G401 (cell line): ENCODE data around the gene PREX1. TPM values are rescaled to one million over a fixed set of nuclear protein-coding genes. Genes with fewer than 3 reads are reported as not detected.
"Not testable (repeated sequence)": the region's sequence is repeated elsewhere in the genome, so short reads cannot be mapped to it uniquely, and the experiment has no call there.

Experiments used
- DNase-seq: peaks from one replicate; pipeline ENCODE4 v3.0.0-alpha.2; 2015; ENCODE audit warnings: low spot score
- in situ Hi-C: cut with HindIII; loops from 2 replicates; pipeline ENCODE4 v1.10.0; 2016; ENCODE audit warnings: low sequenced_read_pairs, mixed read lengths
- total RNA-seq: library from RNA; depleted of rRNA; stranded (reverse); fragments of >200 nt; shearing (Covaris generic); gene quantifications from 2 replicates; pipeline ENCODE4 v1.2.3, GENCODE V29; 2014

Gene PREX1
- total RNA-seq, 1 experiment from 2014 or later, result 6.1 TPM

DNA sequence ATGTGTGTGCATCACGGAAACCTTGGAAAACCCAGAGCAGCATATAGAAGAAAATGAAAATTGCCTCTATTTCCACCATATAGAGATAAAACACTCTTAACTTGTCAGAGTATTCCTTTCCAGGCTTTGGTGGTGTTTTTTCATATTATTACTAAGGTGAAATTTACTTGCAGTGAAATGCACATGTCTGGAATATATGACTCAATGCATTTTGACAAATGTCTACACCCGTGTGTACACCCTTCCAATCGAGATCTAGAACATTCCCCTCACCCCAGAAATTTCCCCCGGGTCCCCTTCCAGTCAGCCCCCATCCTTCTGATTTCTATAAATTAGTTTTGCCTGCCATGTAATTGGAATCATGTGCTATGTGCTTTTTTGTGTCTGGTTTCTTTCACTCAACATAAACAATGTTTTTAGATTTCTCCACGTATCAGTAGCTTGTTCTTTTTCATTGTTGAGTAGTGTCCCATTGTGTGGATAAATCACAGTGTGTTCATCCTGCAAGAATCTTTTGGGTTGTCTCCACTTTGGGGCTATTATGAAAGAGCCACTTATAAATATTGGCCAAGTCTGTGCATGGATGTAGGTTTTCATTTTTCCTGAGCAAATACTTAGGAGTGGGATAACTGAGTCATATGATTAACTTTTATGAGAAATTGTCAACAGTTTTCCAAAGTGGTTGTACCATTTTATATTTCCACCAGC lies 19.9 kb upstream of the PREX1 start:
- in situ Hi-C loops, result no loop called here
- no peak for DNase-seq

- in situ Hi-C loops, result no loop called here
- no peak for DNase-seq
These were observed 19.0 kb upstream of the PREX1 start for GRCh38 chr20:48846516-48847492.

DNA sequence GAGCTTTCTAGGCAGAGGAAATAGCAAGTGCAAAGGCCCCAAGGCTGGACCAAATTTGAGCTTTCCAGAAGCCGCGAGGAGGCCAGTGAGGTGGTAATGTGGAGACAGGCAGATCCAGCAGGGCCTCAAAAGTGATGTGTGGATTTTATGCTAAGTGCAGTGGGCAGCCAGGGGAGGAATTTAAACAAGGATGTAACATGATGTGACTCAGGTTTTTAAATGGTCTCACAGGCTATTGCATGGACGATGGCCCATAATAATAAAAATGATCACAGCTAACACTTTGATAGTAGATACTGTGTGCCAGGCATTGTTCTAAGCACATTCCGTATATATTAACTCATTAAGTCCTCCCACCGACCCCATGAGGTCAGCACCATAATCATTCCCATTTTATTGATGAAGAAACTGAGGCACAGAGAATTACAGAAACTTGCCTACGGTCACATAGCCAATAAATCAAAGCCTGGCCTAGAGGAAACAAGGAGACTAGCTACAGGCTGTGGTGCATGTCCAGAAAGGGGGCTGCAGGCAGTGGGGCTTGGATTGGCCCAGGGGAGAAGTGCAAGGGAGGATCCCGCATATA lies 18.0 kb upstream of the PREX1 start:
- DNase-seq, result no peak
- in situ Hi-C loops, result no loop called here

DNA sequence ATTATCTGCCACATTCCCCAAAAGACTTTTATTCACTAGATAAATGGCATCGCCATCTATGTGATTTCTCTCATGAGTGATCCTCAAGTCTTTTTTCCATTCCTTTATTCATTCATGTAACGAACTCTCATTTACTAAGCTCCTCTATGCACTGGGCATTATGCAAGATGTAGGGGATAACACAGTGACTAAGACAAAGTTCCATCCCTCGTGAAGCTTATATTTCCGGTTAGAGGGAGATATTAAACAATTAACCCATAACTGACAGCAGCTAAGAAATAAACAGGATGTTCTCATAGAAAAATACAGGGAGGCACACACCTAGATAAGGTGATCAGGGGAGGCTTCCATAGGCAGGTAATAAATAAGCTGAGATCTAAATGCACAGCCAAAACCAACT lies 17.2 kb upstream of the PREX1 start:
- in situ Hi-C loops, result no loop called here
- DNase-seq, result no peak

GRCh38 chr20:48843896-48844295 lies 16.1 kb upstream of the PREX1 start:
- in situ Hi-C loops, result not testable (repeated sequence)

DNA sequence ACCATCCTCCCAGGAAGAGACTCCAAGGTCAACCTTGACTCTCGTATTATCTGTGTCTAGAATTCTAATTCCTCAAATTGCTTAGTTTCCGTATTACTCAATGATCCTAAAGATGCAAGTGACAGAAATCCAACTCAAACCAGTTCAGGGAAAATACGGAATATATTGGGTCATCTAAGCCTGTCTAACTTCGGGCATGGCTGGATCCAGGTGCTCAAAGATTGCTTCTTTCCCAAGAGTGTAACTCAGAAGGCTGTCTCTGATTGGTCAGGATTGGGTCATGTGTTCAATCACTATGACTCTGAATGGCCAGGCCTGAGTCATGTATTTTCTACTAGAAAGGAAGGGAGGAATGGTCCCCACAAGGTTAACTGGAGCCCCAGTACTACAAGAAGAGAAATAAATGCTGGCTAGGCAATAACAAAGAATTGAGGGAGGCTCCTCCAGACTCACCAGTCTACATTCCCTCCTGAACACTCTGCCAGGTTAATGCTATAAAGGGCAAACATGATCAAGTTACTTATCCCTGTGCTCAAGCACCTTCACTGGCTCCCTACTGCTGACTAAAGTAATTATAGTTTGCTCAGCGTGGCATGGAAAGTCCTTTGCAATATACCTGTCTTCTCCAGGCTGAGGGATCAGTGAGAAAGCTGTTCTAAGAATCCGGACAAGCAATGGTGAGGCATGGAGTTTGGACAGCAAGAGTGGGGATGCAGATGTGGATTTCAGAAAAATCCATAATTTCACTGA lies 15.4 kb upstream of the PREX1 start:
- DNase-seq, result no peak
- in situ Hi-C loops, result no loop called here

More at GRCh38 chr20:48843896-48844295, 16.1 kb upstream of the PREX1 start:
- not testable (repeated sequence) for DNase-seq

GRCh38 chr20:48841875-48842529 lies 14.2 kb upstream of the PREX1 start:
- no peak for DNase-seq
- in situ Hi-C loops, result no loop called here

- in situ Hi-C loops, result no loop called here
- DNase-seq, result no peak
These were observed 13.5 kb upstream of the PREX1 start for GRCh38 chr20:48841196-48841874.

DNA sequence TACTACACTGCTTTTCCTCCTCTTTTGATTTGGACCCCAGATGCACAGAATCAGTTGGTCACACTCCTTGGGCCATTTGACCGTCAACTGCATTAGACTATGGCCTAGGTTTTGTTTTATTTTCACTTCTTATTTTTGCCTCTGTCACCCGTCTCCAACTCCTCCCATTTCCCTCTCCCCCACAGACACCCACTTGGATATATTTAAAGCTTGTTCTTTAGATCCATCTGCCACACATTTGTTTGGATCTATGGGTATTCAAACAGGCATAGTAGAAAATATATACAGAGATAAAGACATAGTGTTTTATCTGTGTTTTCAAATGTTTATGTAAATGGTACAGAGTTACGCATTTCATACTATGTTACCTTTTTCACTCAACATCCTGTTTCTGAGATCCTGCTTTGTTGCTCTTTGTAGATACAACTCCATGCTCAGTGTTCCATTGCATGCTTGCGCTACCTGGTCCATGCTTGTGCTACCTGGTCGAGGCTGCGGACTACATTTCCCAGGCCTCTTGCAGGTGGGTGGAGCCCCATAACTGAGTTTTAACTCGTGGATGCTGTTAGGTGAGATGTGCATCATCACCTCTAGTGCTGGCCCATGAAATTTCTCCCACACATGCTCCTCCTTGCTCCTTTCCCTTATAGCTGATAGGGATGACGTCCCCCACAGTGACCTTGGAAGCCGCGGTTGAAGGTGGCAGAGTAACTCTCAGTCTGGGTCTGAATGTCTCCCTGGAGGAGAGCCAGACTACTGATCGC lies 11.5 kb upstream of the PREX1 start:
- in situ Hi-C loops, result no loop called here
- DNase-seq, result no peak

- DNase-seq, result no peak
- in situ Hi-C loops, result no loop called here
These were observed 9.2 kb upstream of the PREX1 start for GRCh38 chr20:48837014-48837413.

GRCh38 chr20:48835390-48835789 lies 7.6 kb upstream of the PREX1 start:
- in situ Hi-C loops, result no loop called here
- DNase-seq, result no peak

DNA sequence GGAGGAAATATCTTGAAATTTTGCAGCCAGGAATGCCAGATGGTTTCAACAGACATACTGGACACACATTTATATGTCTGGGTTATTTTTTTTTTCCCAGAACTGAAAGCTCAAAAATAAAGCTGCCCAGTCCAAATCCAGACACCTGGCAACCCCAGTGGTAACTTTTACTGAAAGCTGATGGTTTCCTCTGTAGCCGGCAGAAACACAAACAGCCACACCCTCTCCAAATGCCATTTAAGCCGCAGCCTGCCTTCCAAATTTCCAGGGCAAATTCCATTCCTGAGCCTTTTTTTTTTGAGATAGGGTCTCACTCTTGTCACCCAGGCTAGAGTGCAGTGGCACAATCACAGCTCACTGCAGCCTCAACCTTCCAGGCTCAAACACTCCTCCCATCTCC lies 6.5 kb upstream of the PREX1 start:
- in situ Hi-C loops, result no loop called here
- DNase-seq, result no peak

GRCh38 chr20:48832405-48832730 lies 4.6 kb upstream of the PREX1 start:
- no peak for DNase-seq
- in situ Hi-C loops, result no loop called here

DNA sequence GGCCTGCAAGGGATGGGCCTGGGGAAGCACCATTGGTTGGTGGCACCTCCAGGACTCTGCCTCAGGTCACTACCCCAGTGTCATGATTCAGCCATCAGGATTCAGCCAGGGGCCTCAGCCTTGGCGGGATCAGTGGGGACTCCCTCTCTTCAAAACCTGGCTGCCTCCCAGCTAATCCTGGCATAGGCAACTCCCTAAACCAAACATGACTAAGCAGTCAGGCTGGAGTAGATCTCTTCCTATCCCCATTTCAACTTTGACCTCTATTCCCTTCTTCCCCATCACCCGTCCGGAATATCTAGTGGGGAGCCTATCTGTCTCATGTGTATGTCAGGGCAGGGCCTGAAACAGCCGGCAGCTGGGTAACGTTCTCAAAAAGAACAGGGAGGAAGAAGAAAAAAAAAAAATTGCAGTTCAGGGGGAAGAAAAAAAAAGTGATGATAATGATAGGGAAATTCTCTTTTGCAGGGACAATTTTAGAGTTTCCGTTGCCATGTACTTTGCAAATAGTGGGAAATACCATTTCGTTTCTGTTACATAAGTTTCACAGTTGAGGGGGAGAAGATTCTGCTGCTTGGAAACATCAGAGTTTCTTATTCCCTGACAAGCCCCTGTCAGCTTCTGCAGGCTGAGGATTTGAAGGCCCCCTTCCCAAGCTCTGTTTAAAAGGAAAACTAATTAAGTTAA lies 4.1 kb upstream of the PREX1 start:
- DNase-seq, result no peak
- in situ Hi-C loops, result no loop called here

GRCh38 chr20:48830826-48831318 lies 3.1 kb upstream of the PREX1 start:
- DNase-seq, result no peak
- in situ Hi-C loops, result no loop called here

DNA sequence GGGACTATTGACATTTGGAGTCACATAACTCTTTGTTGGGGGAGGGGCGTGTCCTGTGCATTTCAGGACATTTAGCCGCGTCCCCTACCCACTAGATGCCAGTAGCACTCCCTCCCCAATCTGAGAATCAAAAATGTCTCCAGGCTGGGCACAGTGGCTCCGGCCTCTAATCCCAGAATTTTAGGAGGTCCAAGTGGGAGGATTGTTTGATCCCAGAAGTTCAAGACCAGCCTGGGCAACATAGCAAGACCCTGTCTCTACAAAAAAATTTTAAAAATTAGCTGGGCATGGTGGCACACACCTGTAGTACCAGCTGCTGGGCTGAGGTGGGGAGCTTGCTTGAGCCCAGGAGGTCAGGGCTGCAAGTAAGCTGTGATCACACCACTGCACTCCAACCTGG lies 2.1 kb upstream of the PREX1 start:
- in situ Hi-C loops, result no loop called here
- no peak for DNase-seq
